Chondrocyte (in vitro differentiated cells): ENCODE results near the gene CHRNA1. TPM values are rescaled to one million over a fixed set of nuclear protein-coding genes. Genes with fewer than 3 reads are reported as not detected.

Experiments used
- DNase-seq: peaks from one replicate; pipeline ENCODE4 v3.0.0; 2021; ENCODE audit warnings: mixed read lengths, low spot score
- H3K27ac Mint-ChIP-seq: one replicate; pipeline ENCODE4 v1.8.0; 2021; ENCODE audit warnings: mild to moderate bottlenecking, moderate library complexity, mixed read lengths; ENCODE audit not compliant: unreplicated experiment
- H3K27me3 Mint-ChIP-seq: 2 replicates; pipeline ENCODE4 v1.8.0; 2021; ENCODE audit warnings: low read depth, mixed read lengths
- H3K36me3 Mint-ChIP-seq: 2 replicates; pipeline ENCODE4 v1.8.0; 2021; ENCODE audit warnings: low read depth, mixed read lengths
- H3K4me1 Mint-ChIP-seq: 2 replicates; pipeline ENCODE4 v1.8.0; 2021; ENCODE audit warnings: low read depth, mild to moderate bottlenecking, mixed read lengths
- H3K4me3 Mint-ChIP-seq: one replicate; pipeline ENCODE4 v1.8.0; 2021; ENCODE audit warnings: mild to moderate bottlenecking, moderate library complexity, mixed read lengths; ENCODE audit not compliant: unreplicated experiment
- H3K9me3 Mint-ChIP-seq: 2 replicates; pipeline ENCODE4 v1.8.0; 2021; ENCODE audit warnings: low read depth, mixed read lengths
- CTCF ChIP-seq: fragments of 200-600 bp; sonication (generic); IDR thresholded peaks from 2 replicates; pipeline ENCODE4 v1.5.0; 2021; ENCODE audit warnings: antibody characterized with exemption, mild to moderate bottlenecking, moderate library complexity
- total RNA-seq: library from RNA; stranded (reverse); gene quantifications from 3 replicates; pipeline ENCODE4 v1.2.1, GENCODE V29; 2021

Gene CHRNA1
- total RNA-seq, 1 donor from 2014 or later = 0.30 TPM

DNA sequence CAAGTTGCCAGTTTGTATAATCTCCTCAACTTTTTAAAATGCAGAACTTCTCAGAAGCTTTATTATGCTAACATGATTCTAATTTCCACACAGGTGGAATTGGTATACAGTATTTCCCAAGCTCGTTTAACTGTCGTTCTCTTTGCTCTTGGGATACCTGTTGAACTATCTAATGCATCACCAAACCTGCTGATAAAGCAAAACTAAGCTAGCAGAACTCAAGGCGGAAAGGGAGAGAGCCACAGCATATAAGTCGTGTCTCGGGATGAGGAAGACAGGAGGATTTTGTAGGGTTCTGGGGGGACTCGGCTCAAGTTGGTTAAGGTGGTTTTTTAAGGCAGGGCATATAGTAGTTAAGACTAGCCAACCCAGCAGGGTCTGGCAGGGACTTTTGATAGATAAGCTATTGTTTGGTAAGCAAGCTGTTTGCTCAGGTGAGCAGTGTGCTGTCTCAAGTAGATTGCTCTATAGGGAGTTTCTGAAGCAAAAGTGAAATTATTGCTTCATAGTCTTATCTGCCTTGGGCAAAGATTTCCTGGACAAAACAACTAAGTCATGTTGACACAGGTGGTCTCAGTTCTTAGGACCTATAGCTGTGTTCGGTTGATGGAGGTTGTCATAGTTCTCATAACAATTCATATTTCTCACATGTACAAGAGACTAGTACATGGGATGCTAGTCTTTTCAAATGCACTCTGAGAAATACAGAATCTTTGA lies 28.2 kb upstream of the CHRNA1 start:
- no peak for TF ChIP-seq CTCF
- Mint-ChIP-seq H3K27me3 (no peaks in the 10 kb centered on the region), H3K4me1 (peaks cover 49% of the 10 kb centered on the region), H3K4me3 (no peak overlapping the region), H3K27ac (no peak overlapping the region), H3K36me3 (no peaks in the 10 kb centered on the region), H3K9me3 (no peaks in the 10 kb centered on the region)
- DNase-seq = no peak

- no peak overlapping the region for H3K4me3 Mint-ChIP-seq
- no peak for TF ChIP-seq CTCF
- peaks cover 49% of the 10 kb centered on the region for H3K4me1 Mint-ChIP-seq
- no peak overlapping the region for H3K27ac Mint-ChIP-seq
- DNase-seq = no peak
- no peaks in the 10 kb centered on the region for H3K27me3 Mint-ChIP-seq
- no peaks in the 10 kb centered on the region for H3K9me3 Mint-ChIP-seq
- H3K36me3 Mint-ChIP-seq = no peaks in the 10 kb centered on the region
Measured at GRCh38 chr2:174791746-174792280, 27.5 kb upstream of the CHRNA1 start.

DNA sequence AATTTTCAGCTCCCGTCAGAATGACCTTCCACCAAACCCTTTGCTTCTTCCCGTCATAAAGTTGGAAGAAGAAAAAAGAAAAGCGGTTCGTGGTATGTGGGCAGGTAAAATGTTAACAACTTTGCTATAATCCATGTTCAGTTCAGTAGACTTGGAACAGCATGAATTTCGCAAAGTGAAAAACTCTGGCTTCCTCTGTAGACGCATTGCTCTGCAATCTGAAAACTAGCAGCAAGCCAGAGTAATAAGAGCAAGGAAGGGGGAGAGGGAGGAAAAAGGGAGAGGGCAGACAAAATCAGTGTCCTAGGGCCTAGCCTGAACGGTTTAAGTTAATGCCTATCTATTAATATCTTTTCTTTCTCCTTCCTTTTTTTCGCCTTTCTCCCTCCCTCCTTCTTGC lies 26.7 kb upstream of the CHRNA1 start:
- H3K4me1 Mint-ChIP-seq = peaks cover 49% of the 10 kb centered on the region
- no peak for DNase-seq
- H3K27ac Mint-ChIP-seq = no peak overlapping the region
- H3K4me3 Mint-ChIP-seq = no peak overlapping the region
- no peaks in the 10 kb centered on the region for H3K27me3 Mint-ChIP-seq
- no peak for TF ChIP-seq CTCF
- no peaks in the 10 kb centered on the region for H3K9me3 Mint-ChIP-seq
- H3K36me3 Mint-ChIP-seq = no peaks in the 10 kb centered on the region

DNA sequence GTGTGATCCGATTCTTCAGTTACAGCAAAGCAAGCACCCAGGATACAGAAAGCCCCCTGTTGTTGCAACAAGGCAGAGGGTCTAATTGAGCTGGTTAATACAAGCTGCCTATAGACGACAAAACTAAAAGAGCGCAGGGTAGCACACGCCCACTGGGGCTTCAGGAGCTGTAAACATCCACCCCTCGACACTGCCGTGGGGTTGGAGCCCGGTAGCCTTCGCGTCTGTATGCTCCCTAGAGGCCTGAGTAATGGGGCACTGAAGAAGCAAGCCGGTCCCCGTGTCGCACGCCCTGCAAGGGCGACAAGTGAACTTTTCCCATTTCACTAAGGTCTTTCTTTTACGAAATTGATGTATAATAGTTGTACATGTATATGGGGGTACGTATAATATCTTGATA lies 24.7 kb upstream of the CHRNA1 start:
- no peak overlapping the region for H3K4me3 Mint-ChIP-seq
- no peaks in the 10 kb centered on the region for H3K9me3 Mint-ChIP-seq
- peak overlapping the region; percentile 64 for H3K27ac Mint-ChIP-seq
- H3K36me3 Mint-ChIP-seq = no peaks in the 10 kb centered on the region
- TF ChIP-seq CTCF = no peak
- no peaks in the 10 kb centered on the region for H3K27me3 Mint-ChIP-seq
- H3K4me1 Mint-ChIP-seq = peaks cover 48% of the 10 kb centered on the region
- DNase-seq = no peak

DNA sequence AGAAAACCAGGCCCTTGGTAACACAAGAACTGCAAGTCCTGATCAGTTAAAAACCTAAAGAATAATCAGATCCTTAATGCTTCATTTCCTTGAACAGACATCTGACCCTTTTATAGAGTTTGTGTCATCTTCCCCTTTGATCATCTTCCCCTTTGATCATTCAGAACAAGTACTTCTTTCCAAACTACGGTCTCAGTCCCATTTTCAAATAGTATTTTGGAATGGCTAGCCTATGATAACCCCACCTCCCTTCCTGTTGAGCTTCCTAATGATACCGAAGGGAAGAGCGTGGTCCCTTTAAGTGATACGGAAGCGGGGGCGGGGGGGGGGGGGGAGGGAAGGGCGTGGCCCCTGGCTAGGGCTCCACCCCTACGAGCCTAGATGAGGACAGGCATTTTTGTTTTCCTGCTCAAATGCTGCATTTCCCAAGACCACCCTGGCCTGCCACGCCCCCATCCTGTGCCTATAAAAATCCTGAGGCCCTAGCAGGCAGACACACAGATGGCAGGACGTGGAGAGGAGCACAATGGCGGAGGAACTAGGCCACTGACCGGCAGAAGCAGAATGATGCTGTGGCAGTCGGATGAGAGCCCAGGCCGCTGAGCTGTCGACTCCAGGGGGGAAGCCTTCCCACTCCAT lies 24.1 kb upstream of the CHRNA1 start:
- TF ChIP-seq CTCF = no peak
- Mint-ChIP-seq H3K4me3 (no peak overlapping the region), H3K27ac (peak overlapping the region; percentile 93), H3K4me1 (peaks cover 48% of the 10 kb centered on the region), H3K9me3 (no peaks in the 10 kb centered on the region), H3K36me3 (no peaks in the 10 kb centered on the region), H3K27me3 (no peaks in the 10 kb centered on the region)
- DNase-seq = no peak
